HG02970 (cell line): Measurements from ENCODE around the gene JAKMIP1.
"Not testable (repeated sequence)": the region's sequence is repeated elsewhere in the genome, so short reads cannot be mapped to it uniquely, and the experiment has no call there.

Experiments
- ATAC-seq: cut with Tn5 transposase; IDR thresholded peaks from one replicate; pipeline ENCODE4 v1.9.1; 2021; ENCODE audit warnings: mild to moderate bottlenecking, moderate library complexity, moderate number of reproducible peaks; ENCODE audit not compliant: unreplicated experiment, low FRiP score

JAKMIP1 gene

DNA sequence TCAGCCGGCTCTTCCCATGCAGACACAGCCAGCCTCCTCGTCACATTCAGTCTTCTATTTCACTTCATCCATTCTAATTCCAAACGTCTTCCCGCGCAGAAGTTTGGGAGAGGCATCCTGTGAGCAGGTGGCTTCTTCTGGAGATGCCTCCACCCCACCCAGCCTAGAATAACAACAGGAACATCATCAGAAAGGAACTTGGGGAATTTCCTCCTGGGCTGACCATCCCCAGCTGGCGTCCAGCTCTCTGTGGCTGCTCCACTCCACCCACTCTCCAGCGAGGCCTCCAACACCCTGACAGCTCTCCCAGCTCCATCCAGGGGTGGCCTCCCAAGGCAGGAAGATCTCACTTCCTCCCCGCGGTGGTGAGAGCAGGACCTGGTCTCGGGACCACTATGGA, 176.6 kb downstream of the JAKMIP1 start:
- no peak for ATAC-seq

DNA sequence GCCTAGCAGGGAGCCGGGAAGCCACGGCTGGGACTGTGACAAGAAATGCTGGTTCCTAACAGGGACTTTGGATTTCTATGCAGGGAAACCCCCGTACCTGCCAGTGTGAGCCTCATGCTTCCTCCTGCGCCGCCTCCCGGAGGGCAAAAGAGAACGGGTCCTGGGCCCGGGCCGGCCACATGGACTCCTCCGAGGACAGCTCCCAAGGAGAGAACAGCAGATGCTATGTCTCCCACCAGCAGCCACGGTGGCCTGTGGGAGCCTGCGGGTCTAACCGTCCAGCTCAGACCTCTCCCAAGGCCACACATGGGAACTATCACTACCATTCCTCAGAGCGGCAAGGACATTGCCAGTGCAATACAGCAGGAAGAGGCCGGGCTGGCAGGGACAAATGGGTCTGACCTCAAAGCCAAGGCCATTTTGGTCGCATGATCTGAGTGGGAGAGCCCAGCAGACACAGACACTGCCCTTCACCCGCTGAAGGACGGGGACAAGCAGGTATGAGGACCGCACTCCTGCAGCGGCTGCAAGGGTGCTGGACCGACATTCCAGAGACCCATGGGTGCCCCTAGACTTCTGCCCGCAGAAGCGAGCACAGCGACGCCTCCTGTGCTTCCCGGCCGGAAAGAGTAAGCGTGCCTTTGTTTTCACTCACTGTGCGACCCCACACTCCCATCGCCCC, 177.6 kb downstream of the JAKMIP1 start:
- no peak for ATAC-seq

DNA sequence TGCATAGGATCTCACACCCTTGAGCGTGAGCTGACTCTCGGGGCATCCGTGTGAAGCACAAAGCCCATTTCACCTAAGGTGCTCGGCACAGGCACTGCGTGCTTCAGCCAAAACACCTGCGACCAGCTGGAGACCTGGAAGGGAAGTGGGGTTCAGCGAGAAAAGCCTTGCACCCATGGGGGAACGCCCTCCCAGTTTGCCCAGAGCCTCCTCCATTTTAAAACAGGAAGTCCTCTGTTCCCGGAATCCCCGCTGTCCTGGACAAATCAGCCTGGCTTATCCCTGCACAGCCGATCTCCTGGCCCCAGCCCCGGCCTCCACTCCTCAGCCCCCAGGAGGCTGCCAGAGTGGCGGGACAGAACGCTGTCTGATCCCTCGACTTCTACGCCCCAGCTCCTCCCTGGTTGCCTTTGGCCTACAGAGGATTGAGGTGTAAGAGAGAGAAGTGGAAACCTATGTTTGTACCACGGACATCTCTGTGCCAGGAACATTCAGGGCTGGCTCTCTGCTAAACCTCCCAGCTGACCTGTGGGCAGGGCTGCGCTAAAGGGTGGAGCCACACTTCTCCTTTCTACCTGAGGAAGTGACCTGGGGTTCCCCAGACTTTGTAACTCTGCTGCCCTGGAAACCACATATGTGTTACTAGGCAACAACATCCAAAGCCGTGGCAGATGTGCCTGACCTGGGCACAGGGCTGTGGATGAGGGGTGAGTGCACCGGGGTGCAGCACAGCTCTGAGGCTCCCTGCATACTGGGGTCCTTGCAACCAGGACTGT, 178.3 kb downstream of the JAKMIP1 start:
- no peak for ATAC-seq

DNA sequence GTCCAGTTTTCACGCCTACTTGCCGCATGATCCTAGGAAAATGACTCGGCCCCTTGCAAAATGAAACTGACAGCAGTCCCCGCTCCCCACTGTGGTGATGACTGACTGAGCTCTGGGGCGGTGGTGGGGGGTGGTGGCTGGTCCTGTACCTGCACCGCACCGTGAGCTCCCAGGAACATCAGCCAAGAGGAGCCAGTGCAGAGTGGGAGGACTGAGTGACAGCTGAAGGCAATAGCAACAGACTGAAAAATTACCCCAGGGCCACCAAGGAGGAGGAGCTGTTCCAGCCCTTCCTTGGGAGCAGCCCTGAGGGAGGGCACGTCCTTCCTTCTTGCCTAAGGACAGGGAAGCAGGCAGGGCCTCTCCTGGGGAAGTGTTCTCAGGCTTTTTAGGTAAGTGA, 179.7 kb downstream of the JAKMIP1 start:
- no peak for ATAC-seq

DNA sequence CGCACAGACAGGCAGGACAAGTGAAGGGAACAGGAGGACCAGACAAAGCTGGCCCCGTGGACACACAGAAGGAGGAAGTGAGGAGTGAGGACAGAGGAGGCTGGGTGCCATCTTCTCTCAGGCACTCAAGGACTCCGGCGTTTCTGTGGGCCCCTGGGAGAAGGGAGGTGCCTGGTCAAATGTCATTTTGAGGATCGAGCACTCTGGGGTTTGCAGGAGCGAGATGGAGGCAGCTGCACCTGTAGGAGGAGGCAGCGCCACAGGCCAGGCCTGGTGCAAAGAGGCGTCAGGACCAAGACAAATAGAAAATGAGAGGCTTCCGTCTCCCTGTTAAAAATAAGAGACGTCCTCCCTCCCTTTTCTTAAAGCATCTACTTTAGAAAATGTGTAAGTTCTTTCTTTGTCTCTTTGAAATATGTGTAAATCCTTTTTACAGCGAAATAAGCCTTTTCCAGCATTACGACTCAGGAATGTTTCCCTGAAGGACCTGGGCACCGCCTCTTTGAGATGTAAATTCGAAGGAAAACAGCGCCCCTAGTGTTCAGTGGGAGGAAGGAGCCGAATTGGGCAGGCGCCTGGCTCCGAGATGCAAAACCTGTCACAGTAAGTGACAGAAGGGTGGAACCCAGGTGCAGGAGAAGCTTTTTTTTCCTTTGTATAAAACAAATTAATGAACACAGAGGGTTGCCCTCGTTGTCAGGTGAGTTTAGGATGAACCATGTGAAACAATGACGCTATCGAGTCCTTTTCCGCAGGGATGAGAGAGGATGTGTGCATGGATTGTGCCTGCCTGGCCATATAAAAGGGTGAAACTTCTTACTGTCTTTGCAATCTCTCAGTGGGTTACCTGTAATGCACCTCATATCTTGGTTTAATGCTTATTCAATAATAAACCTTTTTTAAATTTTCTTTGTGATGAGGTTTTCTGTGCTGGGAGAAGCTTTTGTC, 180.8 kb downstream of the JAKMIP1 start:
- ATAC-seq: no peak

DNA sequence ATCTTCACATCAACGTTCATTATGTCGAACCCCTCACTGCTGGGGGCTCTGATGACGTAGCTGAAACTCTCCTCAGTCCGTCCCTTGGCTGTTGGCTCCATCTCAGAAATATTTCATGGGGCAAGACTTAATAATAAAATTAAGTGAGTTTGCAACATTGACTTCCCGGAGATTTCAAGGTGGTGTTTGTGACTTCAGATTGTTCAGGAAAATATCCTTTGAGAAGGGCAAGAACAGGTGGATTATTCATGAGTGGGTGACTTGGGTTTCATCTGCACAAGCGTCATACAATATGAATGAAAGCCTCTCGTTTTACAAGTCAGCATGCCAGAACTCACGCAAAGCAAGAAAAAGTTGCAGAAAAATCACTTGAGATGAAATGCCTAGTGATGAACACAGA, 182.0 kb downstream of the JAKMIP1 start, which contains the start of gene C4orf50:
C4orf50 (minus strand) TSS at position 101 of the 400 bp plus-strand sequence.
- no peak for ATAC-seq

DNA sequence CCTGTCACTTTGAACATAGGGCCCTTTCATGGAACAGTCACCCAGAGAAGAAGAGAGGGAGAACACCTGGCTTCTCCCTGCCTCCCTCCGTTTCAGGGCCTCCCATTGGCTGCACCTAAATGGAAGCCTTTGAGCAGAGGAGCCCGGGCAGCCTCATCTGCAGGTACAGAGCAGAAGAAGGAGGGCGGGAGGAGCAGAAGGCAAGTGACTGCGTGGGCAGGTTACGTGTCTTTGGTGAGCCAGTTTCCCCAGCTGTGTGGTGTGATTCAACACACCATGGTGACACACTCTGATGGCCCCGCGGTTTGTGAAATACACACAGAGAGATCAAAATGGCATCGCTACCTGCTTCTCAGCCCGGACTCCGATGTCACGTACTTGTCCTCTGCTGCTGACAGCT, 182.5 kb downstream of the JAKMIP1 start:
- no peak for ATAC-seq

DNA sequence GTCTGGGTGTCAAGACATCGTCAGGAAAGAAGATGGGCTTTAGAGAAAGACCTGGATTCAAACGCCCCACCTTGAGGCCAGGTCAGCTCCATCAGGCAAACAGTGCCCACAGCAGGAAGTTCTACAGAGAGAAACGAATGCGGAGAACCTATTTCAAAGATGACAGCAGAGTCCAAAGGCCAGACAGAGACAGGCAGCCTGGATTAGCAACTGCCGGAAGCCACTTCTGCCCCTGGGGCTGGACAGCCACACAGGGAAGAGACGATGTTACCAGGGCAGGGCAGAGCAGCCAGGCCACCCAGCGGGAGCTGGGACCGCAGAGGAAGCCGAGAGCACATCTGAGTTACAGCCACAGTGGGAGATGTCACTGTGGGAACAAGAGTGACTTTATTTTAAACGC, 183.3 kb downstream of the JAKMIP1 start:
- ATAC-seq: no peak

DNA sequence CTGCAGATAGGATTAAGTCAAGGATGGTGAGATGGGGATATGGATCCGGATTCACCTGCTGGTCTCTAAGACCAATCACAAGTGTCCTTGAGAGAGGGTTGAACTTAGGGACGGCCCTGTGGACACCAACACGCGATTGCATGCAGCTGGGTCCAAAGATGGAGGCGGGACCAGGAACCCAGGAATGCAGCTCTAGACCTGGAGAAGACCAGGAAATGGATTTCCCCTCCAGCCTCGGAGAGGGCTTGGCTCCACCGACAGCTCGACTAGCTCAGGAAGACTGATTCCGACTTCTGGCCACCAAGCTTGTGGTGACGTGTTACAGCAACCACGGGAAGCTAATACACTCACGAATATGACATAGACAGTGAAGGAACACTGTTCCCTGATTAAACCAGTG, 186.8 kb downstream of the JAKMIP1 start:
- ATAC-seq: no peak

DNA sequence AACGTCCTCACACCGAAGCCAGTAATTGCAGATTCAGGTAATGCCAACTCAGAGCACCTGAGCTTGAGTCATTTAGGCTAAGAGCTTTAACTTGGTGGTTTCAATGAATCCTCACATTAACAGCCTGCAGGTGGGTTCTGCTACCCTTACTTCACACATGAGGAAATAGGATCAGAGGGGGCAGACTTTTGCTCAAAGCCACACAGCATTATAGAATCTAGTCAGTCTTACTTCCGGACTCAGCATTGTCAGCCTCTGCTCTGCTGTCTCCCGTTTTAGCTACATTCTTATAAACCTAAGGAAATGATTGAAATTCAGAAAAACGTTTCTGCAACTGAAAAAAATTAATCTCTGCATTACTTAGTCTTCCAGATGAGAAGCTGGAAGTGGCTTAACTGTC, 188.1 kb downstream of the JAKMIP1 start:
- ATAC-seq: no peak

DNA sequence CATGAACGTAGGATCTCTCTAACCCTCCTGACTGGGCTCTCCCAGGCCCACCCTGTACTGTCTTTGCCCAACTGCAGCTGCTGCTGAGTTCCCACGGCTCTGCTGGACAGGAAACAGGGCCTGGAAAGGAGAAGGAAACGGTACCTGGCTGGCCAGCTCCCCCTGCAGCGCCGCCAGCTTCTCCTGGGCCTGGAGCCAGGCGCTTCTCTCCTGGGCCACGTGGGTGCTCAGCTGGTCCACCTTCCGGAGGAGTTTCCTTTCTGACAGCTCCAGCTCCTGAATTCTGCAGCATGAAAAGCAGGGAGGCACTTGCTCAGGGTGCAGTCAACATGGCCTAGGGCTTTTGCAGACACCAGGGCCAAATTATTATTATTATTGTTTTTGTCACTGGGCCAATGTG, 188.7 kb downstream of the JAKMIP1 start:
- ATAC-seq: no peak

DNA sequence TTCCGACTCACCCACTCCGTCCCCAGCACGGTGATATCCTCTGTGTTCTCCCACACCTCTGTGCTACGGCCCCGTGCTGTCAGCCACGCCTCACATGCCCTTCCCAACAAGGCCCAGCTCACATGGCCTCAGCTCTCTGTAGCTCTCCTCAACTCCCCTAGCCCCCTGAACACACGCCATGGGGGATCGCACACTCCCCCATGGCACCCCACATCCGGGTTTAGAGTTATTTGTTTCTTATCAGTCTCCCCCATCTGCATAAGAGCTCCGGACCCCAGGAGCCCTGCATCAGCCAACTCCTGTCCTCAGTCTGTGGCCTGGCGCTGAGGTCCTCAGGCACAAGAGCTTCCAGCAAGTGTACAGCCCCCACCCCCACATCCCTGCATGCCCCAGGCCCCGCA, 189.1 kb downstream of the JAKMIP1 start:
- ATAC-seq: no peak

DNA sequence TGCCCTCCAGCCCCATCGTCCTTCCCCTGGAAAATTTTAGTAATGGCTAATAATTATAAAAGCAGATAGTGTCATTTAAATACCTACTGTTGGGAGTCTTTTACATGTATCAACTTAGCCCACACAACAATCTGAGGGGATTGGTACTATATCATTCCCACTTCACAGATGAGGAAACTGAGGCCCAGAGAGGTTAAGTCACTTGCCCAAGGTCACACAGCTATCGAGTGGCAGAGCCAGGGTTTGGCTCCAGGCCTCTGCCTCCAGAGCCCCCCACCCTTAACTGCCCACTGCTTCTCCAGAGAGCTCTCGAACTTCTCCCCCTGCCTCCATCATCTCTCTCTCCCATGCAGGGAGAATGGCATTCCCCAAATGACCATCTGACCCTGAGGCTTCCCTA, 189.6 kb downstream of the JAKMIP1 start:
- no peak for ATAC-seq

DNA sequence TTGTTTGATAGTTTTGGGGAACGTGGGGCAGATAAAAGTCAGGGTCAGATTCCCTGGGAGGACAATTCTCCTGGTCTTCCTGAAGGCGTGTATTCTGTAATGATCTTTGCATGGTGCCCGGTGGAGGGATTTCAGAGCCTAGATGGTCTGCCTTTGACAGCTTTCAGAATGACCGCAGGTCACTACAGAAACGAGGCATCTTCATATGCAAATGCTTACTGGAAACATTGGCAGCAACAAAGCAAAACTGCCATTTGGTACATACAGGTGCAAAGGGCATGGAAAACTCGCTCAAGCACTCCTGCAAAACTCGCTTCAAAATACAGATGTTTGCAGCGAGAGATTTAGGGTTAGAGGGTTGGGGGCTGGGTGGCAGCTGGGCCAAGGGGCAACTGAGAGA, 190.9 kb downstream of the JAKMIP1 start:
- no peak for ATAC-seq

DNA sequence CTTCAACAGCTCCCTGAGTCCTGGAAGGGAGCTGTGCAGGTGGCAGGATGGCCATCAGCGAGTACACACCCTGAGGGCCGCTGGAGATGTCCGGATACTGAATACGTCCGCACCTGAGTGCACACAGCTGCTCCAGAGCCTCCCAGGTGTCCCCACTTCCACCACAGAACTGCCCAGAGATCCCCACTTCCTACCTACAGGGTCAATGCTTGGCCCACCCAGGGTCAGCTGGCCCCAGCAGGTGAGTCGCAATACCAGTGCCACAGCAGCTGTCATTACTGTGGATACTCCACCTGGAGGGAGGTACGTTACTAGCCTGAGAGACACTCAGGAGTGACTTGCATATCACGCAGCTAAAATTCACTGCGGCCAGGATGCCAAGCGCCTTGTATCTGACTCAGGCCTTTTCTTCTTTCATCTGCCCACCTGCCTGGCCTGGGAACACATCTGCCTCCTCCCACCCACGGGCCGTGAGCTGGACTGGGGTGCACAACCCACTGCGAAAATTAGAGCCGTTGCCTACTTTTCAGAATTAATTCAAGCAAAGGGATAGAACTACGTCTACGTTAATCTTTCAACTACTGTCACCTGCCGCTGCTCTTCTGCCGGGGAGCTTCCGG, 191.5 kb downstream of the JAKMIP1 start:
- ATAC-seq: no peak

DNA sequence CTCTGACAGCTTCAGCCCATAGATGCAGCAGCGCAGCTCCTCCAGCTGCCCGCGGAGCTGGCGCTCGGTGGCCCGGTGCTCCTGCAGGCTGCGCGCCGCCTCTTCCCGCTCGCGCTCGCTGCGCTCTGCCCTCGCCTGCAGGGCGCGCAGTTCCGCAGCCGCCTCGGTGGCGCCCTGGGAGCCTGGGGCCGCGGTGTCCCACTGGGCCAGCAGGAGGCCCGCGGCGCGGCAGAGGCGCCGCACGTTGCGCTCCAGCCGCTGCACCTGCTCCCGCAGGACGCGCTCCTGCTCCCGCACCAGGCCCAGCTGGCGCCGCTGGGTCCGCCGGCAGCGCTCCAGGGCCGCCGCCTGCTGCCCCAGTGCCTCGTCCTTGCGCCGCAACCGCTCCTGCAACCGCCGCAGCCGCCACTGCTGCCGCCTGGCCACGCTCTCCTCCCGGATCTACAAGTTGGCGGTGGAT, 192.2 kb downstream of the JAKMIP1 start:
- no peak for ATAC-seq

DNA sequence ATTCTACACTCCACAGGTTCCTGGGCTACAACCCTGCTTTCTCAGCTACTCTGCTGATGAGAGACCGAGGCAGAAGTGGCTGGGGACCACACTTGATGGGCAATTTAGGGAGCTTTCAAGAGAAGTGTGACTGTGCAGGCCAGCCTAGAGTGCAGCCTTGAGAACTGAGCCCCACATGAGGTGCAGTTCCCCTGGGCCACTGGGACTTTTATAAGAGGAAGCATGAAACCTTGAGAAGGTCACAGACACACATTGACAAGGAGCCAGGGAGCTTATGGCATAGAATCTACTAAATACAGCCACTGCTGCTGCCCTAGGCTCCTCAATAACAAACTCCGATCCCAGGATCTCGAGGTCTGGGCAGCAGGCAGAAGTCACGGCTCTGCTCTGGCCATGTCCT, 195.2 kb downstream of the JAKMIP1 start:
- ATAC-seq: no peak

DNA sequence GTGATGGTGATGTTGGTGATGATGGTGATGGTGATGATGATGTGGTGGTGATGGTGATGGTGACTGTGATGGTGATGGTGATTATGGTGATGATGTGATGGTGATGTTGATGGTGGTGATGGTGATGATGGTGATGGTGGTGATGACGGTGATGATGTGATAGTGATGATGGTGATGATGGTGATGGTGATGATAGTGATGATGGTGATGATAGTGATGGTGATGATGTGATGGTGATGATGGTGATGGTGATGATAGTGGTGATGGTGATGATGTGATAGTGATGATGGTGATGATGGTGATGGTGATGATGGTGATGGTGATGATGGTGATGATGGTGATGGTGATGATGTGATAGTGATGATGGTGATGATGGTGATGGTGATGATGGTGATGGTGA, 196.9 kb downstream of the JAKMIP1 start:
- not testable (repeated sequence) for ATAC-seq

DNA sequence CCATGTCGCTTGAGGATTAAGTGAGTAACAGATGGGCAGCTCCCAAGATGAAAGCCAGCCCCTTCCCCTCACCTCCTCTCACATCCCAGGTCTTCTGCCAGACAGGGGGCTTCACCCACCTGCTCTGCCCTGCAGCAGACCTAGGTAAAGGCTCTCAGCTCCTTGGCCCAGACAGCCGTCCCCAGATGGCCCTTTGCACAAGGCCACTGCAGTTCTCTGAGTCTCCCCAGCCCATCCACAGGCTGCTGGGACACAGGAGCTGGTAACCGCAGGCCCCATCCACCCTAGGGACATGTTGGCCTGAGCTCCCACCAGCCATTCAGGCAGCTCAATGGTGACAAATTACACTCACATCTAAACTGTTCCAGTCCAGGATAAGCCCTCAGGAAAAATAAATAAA, 197.4 kb downstream of the JAKMIP1 start:
- ATAC-seq: no peak

DNA sequence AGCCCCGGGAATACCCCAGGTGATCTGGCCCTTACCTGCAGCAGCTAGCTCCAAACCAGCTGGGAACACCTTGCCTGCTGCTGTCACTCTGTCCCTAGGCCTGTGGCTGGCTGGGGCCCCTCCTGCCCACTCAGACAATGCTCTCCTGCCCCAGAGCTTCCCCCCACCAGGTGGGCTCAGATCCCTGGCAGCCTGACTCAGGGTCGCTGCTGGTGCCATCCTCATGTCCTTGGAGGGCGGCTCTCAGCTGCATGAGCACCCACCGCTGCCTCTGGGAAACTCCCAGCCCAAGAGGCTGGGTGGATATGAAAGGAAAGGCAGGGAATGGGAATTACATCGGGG, 197.9 kb downstream of the JAKMIP1 start:
- no peak for ATAC-seq
